Tibial nerve (tissue), 4 donors: ENCODE data around the gene CNOT8.

Experiments
- EP300 ChIP-seq, 2 donors: sonication (generic); formaldehyde crosslinking; IDR thresholded peaks; one replicate each; pipeline ENCODE4 v1.6.1; 2017; ENCODE audit warnings: antibody characterized with exemption in 2 of 2, mild to moderate bottlenecking in 1 of 2
- POLR2A ChIP-seq, 2 donors: fragments of 450-650 bp; IDR thresholded peaks; one replicate each; pipeline ENCODE4 v1.6.1; 2017; ENCODE audit warnings: antibody characterized with exemption in 2 of 2, mild to moderate bottlenecking in 2 of 2, moderate library complexity in 2 of 2
- TF ChIP-seq, protein P1 (sequence below), 5 experiments: fragments of 200-600 bp in 3 of 5; fragments of 450-650 bp in 2 of 5; sonication (generic) in 3 of 5; IDR thresholded peaks; one replicate each; pipeline ENCODE4 v1.5.1; 2016 to 2019; ENCODE audit warnings: antibody characterized with exemption in 5 of 5, mild to moderate bottlenecking in 3 of 5, moderate library complexity in 2 of 5

DNA sequence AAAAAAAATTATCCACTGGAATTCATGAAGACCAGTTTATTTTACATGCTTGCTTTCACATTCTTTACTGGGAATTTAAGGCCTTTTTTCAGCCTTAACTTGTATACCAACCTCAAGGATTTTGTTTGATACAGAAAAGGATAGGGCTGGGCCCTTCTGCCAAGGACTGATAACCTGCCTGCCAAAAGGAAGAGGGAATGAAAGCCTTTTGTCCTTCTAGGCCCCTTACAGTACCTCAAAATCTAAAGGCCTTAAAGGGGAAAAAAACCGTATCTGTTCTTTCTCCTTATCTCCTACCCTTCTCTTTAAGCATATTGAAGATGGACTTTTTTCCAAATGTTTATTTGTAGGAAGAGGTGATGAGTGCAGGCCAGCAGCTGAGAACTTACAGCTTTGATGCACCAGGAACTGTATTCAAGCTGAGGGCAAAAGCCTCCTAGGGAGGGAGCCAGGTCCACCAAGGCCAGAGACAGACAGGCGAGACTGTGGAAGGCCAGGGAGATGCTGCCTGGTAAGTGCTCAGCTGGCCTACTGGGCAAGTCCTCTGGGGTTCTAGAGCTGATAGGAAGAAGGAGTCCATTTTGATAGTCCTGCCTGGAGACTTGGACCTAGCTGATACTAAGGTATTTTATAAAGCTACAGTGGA, 39.8 kb upstream of the CNOT8 start:
- TF ChIP-seq, protein P1, sequence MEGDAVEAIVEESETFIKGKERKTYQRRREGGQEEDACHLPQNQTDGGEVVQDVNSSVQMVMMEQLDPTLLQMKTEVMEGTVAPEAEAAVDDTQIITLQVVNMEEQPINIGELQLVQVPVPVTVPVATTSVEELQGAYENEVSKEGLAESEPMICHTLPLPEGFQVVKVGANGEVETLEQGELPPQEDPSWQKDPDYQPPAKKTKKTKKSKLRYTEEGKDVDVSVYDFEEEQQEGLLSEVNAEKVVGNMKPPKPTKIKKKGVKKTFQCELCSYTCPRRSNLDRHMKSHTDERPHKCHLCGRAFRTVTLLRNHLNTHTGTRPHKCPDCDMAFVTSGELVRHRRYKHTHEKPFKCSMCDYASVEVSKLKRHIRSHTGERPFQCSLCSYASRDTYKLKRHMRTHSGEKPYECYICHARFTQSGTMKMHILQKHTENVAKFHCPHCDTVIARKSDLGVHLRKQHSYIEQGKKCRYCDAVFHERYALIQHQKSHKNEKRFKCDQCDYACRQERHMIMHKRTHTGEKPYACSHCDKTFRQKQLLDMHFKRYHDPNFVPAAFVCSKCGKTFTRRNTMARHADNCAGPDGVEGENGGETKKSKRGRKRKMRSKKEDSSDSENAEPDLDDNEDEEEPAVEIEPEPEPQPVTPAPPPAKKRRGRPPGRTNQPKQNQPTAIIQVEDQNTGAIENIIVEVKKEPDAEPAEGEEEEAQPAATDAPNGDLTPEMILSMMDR (IDR thresholded peaks at IDR 0.05): no peak
- TF ChIP-seq EP300 (IDR thresholded peaks at IDR 0.05) (no peak), POLR2A (IDR thresholded peaks at IDR 0.05) (no peak)
